T-helper 17 cell (primary cell): ENCODE measurements around the gene DIAPH3. TPM values are rescaled to one million over a fixed set of nuclear protein-coding genes. Genes with fewer than 3 reads are reported as not detected.

Experiments used
- ATAC-seq: fragments of 150-1000 bp; cut with Tn5 transposase; 2 replicates; pipeline ENCODE4 v1.10.0; 2021; ENCODE audit warnings: mild to moderate bottlenecking, moderate library complexity
- DNase-seq, 3 donors: peaks; one replicate each; pipeline versions ENCODE4 v3.0.0 to v3.0.0-alpha.2; 2020 to 2021
- H3K9me3 ChIP-seq: one replicate; pipeline ENCODE4 v1.7.0; 2013; ENCODE audit warnings: low read length, mild to moderate bottlenecking; ENCODE audit not compliant: control insufficient read depth, poor library complexity, severe bottlenecking
- H3K27ac Mint-ChIP-seq: one replicate; pipeline ENCODE4 v1.8.0; 2022; ENCODE audit warnings: mild to moderate bottlenecking, moderate library complexity, mixed read lengths
- H3K27me3 Mint-ChIP-seq: one replicate; pipeline ENCODE4 v1.8.0; 2022; ENCODE audit warnings: mixed read lengths
- H3K36me3 Mint-ChIP-seq: one replicate; pipeline ENCODE4 v1.8.0; 2022; ENCODE audit warnings: low read depth, mixed read lengths
- H3K4me1 Mint-ChIP-seq: one replicate; pipeline ENCODE4 v1.8.0; 2022; ENCODE audit warnings: mild to moderate bottlenecking, mixed read lengths
- H3K4me3 Mint-ChIP-seq: one replicate; pipeline ENCODE4 v1.8.0; 2022; ENCODE audit warnings: mild to moderate bottlenecking, moderate library complexity, mixed read lengths
- total RNA-seq, 4 donors: library from RNA in 2 of 4; stranded (reverse) in 2 of 4; gene quantifications; one replicate each; pipeline ENCODE4 v1.2.3 and lab custom pipeline; 2022 to 2026

DIAPH3 gene
- total RNA-seq, 2 donors from 2014 or later, result 0.42 TPM; not detected in 1

DNA sequence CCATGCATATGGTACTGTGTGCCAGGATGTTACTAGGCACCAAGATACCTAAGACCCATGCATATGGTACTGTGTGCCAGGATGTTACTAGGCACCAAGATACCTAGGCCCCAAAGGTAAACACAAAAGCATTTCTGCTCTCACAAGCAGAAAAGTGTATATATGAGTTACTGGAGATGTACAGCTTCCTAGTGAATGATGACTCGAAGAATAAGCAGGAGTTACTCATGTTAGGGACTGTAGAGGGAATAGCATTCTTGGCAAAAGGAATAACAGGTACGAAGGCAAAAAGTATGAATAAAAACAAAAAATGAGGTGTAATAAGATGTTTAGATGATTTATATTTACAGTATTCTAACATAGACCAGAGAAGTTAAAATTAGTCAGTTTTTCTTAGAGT lies 383.7 kb downstream of the DIAPH3 start:
- H3K27ac Mint-ChIP-seq, result no peak overlapping the region
- H3K4me3 Mint-ChIP-seq, result no peak overlapping the region
- no peaks in the 10 kb centered on the region for H3K27me3 Mint-ChIP-seq
- ATAC-seq (no peak), DNase-seq (no peak)
- H3K9me3 ChIP-seq, result no peaks in the 10 kb centered on the region
- no peaks in the 10 kb centered on the region for H3K4me1 Mint-ChIP-seq
- H3K36me3 Mint-ChIP-seq, result no peaks in the 10 kb centered on the region

DNA sequence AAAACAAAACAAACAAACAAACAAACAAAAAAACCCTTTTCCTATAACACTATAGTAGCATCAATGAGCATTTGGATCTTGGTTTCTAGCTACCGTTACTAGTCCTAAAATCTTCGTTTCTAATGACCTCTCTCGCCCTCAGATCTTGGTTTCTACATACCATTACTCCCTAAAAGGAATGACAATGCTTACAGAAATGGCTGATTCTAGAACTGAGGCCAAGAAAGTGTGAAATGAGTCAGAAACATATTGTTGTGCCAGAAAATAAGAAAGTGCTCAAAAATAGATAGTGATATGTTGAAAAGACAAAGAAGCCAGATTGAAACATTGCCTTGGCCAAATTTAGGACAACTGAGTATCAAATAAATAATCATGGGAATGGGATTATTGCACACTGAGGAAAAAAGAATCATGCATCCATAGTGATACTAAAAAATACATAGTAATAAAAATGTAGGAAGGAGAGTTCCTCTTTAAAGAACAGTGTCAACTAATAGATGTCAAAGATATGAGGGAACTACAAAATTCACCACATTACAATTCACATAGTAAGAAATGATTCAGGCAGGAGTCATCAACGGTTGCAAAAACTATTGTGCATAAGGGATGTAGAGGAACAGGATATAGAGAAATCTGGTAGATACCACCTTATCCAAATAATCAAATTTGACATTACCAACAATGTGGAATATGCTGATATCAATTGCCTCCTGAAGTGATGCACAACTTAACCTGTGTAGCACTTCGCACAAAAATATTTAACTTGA lies 386.6 kb downstream of the DIAPH3 start:
- no peak for DNase-seq
- no peaks in the 10 kb centered on the region for H3K36me3 Mint-ChIP-seq
- no peak for ATAC-seq
- no peaks in the 10 kb centered on the region for H3K9me3 ChIP-seq
- no peak overlapping the region for H3K4me3 Mint-ChIP-seq
- no peaks in the 10 kb centered on the region for H3K4me1 Mint-ChIP-seq
- H3K27me3 Mint-ChIP-seq, result no peaks in the 10 kb centered on the region
- no peak overlapping the region for H3K27ac Mint-ChIP-seq

DNA sequence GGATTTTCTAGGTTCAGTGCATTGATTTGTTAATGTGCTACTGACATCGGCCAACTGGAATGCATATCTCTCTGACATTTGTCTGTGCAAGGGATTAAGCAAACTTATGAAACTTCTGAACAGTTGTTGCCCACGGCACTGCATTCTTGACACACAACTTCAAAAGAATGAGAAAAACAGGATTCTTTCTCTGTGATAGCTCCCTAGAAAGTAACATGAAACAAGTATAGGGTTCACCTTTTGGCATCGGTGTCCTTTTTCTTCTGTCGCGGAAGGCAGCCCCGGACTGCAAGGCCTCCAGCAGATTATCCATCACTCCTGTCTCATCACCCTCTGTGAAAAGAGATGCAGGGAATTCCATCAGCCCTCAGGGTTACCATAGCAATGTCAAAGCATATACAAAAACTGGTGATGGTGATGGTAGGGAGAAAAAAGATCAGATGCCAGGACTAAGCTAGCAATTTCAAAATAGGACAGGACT lies 389.2 kb downstream of the DIAPH3 start:
- DNase-seq (no peak), ATAC-seq (no peak)
- no peaks in the 10 kb centered on the region for H3K27me3 Mint-ChIP-seq
- no peak overlapping the region for H3K27ac Mint-ChIP-seq
- no peaks in the 10 kb centered on the region for H3K4me1 Mint-ChIP-seq
- H3K36me3 Mint-ChIP-seq, result no peaks in the 10 kb centered on the region
- no peaks in the 10 kb centered on the region for H3K9me3 ChIP-seq
- no peak overlapping the region for H3K4me3 Mint-ChIP-seq

DNA sequence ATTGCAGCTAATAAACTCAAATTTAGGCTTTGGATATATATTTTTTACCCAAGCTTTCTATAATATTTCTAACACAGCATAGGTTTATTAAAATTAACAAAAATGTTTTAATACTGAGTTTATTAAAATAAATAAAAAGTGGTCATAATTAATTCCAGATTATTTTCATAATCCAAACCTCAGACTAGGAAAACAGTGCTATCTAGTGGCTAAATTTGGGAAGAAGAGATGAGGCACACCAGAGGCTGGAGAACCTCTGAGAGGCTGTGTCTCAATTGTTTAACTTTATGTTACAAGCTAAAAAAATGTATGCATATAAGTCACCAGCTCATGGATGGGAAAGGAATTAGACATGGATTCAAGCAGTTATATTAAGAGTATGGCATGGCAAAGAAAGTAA lies 392.5 kb downstream of the DIAPH3 start:
- Mint-ChIP-seq H3K27ac (no peak overlapping the region), H3K4me3 (no peak overlapping the region), H3K27me3 (no peaks in the 10 kb centered on the region), H3K4me1 (no peaks in the 10 kb centered on the region), H3K36me3 (no peaks in the 10 kb centered on the region)
- ATAC-seq (no peak), DNase-seq (no peak)
- H3K9me3 ChIP-seq, result no peaks in the 10 kb centered on the region

- H3K27me3 Mint-ChIP-seq, result no peaks in the 10 kb centered on the region
- H3K4me3 Mint-ChIP-seq, result no peak overlapping the region
- H3K4me1 Mint-ChIP-seq, result no peaks in the 10 kb centered on the region
- DNase-seq (no peak), ATAC-seq (no peak)
- no peaks in the 10 kb centered on the region for H3K9me3 ChIP-seq
- no peaks in the 10 kb centered on the region for H3K36me3 Mint-ChIP-seq
- H3K27ac Mint-ChIP-seq, result peak overlapping the region; percentile 47
These were observed 393.3 kb downstream of the DIAPH3 start for GRCh38 chr13:59770451-59770850.

- no peaks in the 10 kb centered on the region for H3K36me3 Mint-ChIP-seq
- no peak overlapping the region for H3K27ac Mint-ChIP-seq
- no peaks in the 10 kb centered on the region for H3K9me3 ChIP-seq
- no peak overlapping the region for H3K4me3 Mint-ChIP-seq
- DNase-seq, result no peak
- no peaks in the 10 kb centered on the region for H3K27me3 Mint-ChIP-seq
- H3K4me1 Mint-ChIP-seq, result no peaks in the 10 kb centered on the region
- ATAC-seq, result no peak
These were observed 397.5 kb downstream of the DIAPH3 start for GRCh38 chr13:59766236-59766635.

- no peaks in the 10 kb centered on the region for H3K36me3 Mint-ChIP-seq
- H3K27ac Mint-ChIP-seq, result no peak overlapping the region
- no peak overlapping the region for H3K4me3 Mint-ChIP-seq
- ATAC-seq (no peak), DNase-seq (no peak)
- H3K27me3 Mint-ChIP-seq, result no peaks in the 10 kb centered on the region
- peaks cover 2% of the 10 kb centered on the region for H3K4me1 Mint-ChIP-seq
- H3K9me3 ChIP-seq, result no peaks in the 10 kb centered on the region
These were observed 408.0 kb downstream of the DIAPH3 start for GRCh38 chr13:59755632-59756290.

DNA sequence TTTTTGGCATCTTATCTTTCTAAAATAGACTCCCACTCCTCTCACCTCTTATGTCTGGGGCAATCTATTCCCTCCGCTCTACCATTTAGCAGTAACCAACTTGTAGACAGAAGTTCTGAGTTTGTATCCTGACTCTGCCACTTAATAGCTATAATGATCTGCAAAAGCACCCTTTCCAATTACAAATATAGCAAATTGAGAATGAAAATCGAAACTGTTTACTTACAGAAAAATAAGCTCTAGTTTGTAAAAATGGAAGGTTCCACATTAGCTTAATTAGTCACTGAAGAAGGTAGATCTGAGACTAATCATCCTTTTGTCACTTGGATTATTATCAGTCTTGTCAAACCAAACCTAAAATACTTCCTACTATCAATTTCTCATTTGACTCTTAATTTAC lies 409.3 kb downstream of the DIAPH3 start:
- no peaks in the 10 kb centered on the region for H3K9me3 ChIP-seq
- H3K4me1 Mint-ChIP-seq, result peaks cover 1% of the 10 kb centered on the region
- H3K36me3 Mint-ChIP-seq, result no peaks in the 10 kb centered on the region
- no peaks in the 10 kb centered on the region for H3K27me3 Mint-ChIP-seq
- ATAC-seq, result no peak
- H3K27ac Mint-ChIP-seq, result no peak overlapping the region
- H3K4me3 Mint-ChIP-seq, result no peak overlapping the region
- no peak for DNase-seq

DNA sequence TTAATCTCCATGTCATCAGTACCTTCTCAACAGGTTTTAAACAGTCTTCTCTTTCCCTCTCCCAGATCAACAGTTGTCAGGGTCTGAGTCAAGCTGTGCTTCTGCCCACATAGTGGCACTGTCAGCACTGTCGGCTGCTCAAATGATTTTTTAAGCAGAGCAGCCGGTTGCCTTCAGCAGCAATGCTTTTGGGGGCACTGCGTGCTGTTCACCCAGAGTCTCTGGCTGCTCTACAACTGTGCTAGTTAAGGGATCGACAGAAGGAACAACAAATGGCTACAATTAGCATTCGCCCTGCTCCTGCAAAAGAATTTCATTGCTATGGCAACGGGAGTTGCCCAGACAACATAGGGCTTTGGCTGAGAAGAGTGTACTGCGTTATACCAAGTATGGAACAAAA lies 412.9 kb downstream of the DIAPH3 start:
- DNase-seq, result no peak
- no peaks in the 10 kb centered on the region for H3K27me3 Mint-ChIP-seq
- H3K4me1 Mint-ChIP-seq, result no peaks in the 10 kb centered on the region
- H3K9me3 ChIP-seq, result no peaks in the 10 kb centered on the region
- ATAC-seq, result no peak
- no peak overlapping the region for H3K27ac Mint-ChIP-seq
- no peak overlapping the region for H3K4me3 Mint-ChIP-seq
- no peaks in the 10 kb centered on the region for H3K36me3 Mint-ChIP-seq

DNA sequence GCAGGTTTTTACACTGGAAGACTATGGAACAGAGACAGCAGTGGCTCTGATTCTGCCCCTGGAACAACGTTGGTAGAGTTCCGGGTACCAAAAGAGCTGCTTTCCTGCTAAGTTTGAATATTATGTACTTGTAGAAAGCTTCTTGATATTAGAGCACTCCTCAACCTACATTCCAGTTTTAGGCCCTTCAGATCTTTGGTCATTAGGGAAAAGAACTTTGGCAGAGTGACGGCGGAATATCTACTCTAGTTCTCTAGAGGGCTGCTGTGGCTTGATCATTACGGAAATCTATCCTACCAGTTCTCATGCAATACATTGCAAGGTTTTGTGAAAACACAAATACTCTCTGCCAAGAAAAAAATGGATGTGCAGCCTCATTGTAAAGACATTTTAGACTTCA lies 415.7 kb downstream of the DIAPH3 start:
- H3K4me1 Mint-ChIP-seq, result no peaks in the 10 kb centered on the region
- no peaks in the 10 kb centered on the region for H3K36me3 Mint-ChIP-seq
- no peak overlapping the region for H3K4me3 Mint-ChIP-seq
- H3K27ac Mint-ChIP-seq, result no peak overlapping the region
- H3K27me3 Mint-ChIP-seq, result no peaks in the 10 kb centered on the region
- no peak for ATAC-seq
- DNase-seq, result no peak
- H3K9me3 ChIP-seq, result no peaks in the 10 kb centered on the region

DNA sequence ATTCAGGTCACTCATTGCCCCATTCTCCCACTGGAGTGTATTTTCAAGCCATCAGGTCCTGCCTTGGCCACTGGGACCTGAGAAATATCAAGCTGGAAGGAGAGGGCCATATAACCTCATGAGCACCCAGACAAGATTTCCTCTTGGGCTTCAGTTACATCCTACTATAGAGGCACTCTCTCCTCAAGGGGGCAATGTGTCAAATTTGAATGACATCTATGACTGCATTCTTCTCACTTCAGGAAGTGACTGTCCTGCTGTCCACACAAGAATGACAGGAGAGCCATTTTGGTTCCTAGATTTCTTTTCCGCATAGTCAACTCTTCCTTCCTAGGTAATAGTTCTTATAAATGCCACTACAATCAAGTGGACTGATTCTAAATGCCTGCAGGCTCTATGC lies 416.2 kb downstream of the DIAPH3 start:
- Mint-ChIP-seq H3K27me3 (no peaks in the 10 kb centered on the region), H3K4me1 (no peaks in the 10 kb centered on the region), H3K36me3 (no peaks in the 10 kb centered on the region), H3K4me3 (no peak overlapping the region), H3K27ac (no peak overlapping the region)
- no peaks in the 10 kb centered on the region for H3K9me3 ChIP-seq
- DNase-seq (no peak), ATAC-seq (no peak)

DNA sequence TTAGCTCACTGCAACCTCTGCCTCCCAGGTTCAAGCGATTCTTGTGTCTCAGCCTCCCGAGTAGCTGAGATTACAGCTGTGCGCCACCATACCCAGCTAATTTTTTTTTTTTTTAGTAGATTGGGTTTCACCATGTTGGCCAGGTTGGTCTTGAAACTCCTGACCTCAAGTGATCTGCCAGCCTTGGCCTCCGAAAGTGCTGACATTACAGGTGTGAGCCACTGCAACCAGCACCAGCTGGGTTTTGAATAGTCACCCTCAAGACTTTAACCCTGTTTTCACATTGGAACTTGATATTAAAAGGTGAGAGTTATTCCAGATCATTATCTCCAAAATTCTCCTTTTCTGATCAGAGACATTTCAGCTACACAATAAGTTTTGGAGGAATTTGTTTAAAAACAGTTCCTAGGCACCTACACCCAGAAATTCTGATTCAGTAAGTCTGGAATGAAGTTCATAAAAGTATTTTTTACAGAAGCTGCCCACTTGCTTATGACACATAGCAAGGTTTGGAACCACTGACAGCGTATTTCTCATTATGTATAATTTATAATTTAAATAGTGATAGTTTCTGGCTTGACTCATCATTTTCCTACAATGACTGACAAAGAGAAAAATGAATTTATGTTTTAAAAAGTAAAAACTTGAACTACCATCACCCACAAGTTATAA lies 417.3 kb downstream of the DIAPH3 start:
- DNase-seq (no peak), ATAC-seq (no peak)
- Mint-ChIP-seq H3K36me3 (no peaks in the 10 kb centered on the region), H3K27ac (no peak overlapping the region), H3K27me3 (no peaks in the 10 kb centered on the region), H3K4me3 (no peak overlapping the region), H3K4me1 (no peaks in the 10 kb centered on the region)
- no peaks in the 10 kb centered on the region for H3K9me3 ChIP-seq

- Mint-ChIP-seq H3K27me3 (no peaks in the 10 kb centered on the region), H3K27ac (no peak overlapping the region), H3K36me3 (no peaks in the 10 kb centered on the region), H3K4me3 (no peak overlapping the region), H3K4me1 (no peaks in the 10 kb centered on the region)
- no peaks in the 10 kb centered on the region for H3K9me3 ChIP-seq
- no peak for ATAC-seq
- no peak for DNase-seq
These were observed 418.3 kb downstream of the DIAPH3 start for GRCh38 chr13:59745392-59745788.
